ENCODE measurements around the gene FRMD1. TPM values are rescaled to one million over a fixed set of nuclear protein-coding genes. Genes with fewer than 3 reads are reported as not detected.

FRMD1 gene
- total and polyA plus RNA-seq, 10 of the 15 experiments (the other 5 are each of a cell fraction or from before 2014, with no cell fraction given), result not detected

DNA sequence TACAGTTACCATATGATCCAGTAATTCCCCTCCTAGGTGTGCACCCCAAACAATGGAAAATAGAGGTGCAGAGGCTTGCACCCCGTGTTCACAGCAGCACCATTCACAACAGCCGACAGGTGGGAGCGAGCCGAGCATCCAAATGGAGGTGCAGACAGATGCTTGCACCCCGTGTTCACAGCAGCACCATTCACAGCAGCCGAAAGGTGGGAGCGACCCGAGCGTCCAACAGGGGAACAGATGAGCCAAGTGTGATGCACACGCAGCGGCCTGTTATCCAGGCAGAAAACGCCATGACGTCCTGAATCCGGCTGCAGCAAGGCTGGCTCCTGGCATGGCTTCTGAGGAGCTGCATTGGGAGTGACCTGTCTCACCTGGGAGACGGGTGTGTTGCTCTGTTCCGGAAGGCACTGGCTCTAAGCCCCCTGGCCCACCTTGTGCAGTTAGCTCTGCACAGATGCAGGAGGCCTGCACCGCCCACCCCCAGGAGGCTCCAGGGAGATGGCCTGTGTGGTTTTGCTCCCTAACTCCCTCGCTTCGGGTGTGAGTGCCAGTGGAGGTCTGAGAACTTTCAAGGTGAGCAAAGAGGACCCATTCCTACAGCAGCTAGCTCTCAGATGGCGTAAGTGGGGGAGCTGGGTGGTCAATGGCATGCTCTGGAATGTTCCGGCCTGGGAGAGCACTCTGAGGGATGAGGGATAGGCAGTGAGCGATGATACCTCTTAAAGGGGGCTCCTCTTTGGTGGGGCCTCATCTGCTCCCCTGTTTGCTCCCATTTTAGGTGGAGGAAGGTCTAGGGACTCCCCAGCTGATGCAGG is 47.8 kb upstream of the FRMD1 start:
- Histone ChIP-seq H3K27ac (ENCODE audit: control insufficient read depth, insufficient read depth) (no peak overlapping the region), H3K4me1 (ENCODE audit: control insufficient read depth, insufficient read depth, low read length) (no peaks in the 10 kb centered on the region), H2AFZ (ENCODE audit: control insufficient read depth, low read depth, low read length) (no peak overlapping the region), H3K27me3 (replicated peaks in 1 of 2; ENCODE audit: control insufficient read depth in 2 of 2, insufficient read depth in 2 of 2, low read length in 1 of 2) (no peaks in the 10 kb centered on the region; a peak in 1 of 4 replicates), H3K9me3 (replicated peaks; ENCODE audit: control insufficient read depth, insufficient read depth, low read length) (no peaks in the 10 kb centered on the region), H4K20me1 (ENCODE audit: control insufficient read depth, insufficient read depth) (no peaks in the 10 kb centered on the region), H3K79me2 (ENCODE audit: control insufficient read depth, insufficient read depth, low read length) (no peaks in the 10 kb centered on the region), H3K4me3 (no peak overlapping the region), H3K9ac (ENCODE audit: control insufficient read depth, insufficient read depth, low read length) (no peak overlapping the region), H3K36me3 (ENCODE audit: control insufficient read depth in 2 of 2, insufficient read depth in 2 of 2, low read length in 1 of 2) (no peaks in the 10 kb centered on the region), H3K4me2 (ENCODE audit: control insufficient read depth, insufficient read depth) (no peak overlapping the region)
- SMC1A ChIA-PET (ENCODE audit: uncharacterized antibody, unreplicated experiment), result no interaction called here
- CTCF ChIA-PET, result no interaction called here
- WGBS (ENCODE audit: insufficient coverage, insufficient replicate concordance, low lambda C conversion rate, missing lambda C conversion rate), result 41% methylated on average over 22 of the region's 22 CpGs
- RAD21 ChIA-PET (ENCODE audit: unreplicated experiment), result no interaction called here
- BruUV-seq (replicated peaks), result no TSS peak
- DNase-seq (ENCODE audit: low read depth, low spot score) (no peak), FAIRE-seq (no peak), ATAC-seq (no peak)
- TF ChIP-seq FOXM1 (IDR thresholded peaks at IDR 0.05; ENCODE audit: low read depth, low read length) (no peak), ZNF274 (IDR thresholded peaks at IDR 0.05; ENCODE audit: insufficient read depth, insufficient read length) (no peak), MXI1 (IDR thresholded peaks at IDR 0.05; ENCODE audit: low read depth, low read length) (no peak), RB1 (IDR thresholded peaks at IDR 0.05; ENCODE audit: borderline replicate concordance) (no peak), ATF7 (IDR thresholded peaks at IDR 0.05; ENCODE audit: low read depth) (no peak), BHLHE40 (IDR thresholded peaks at IDR 0.05; ENCODE audit: borderline replicate concordance in 1 of 2, low read depth in 2 of 2, low read length in 1 of 2) (no peak)
- TF ChIP-seq, protein P1, sequence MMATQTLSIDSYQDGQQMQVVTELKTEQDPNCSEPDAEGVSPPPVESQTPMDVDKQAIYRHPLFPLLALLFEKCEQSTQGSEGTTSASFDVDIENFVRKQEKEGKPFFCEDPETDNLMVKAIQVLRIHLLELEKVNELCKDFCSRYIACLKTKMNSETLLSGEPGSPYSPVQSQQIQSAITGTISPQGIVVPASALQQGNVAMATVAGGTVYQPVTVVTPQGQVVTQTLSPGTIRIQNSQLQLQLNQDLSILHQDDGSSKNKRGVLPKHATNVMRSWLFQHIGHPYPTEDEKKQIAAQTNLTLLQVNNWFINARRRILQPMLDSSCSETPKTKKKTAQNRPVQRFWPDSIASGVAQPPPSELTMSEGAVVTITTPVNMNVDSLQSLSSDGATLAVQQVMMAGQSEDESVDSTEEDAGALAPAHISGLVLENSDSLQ (IDR thresholded peaks at IDR 0.05), result no peak
- in situ Hi-C loops (cut with MboI) (no loop called here), intact Hi-C loops (cut with micrococcal nuclease; ENCODE audit: unreplicated experiment) (no loop called here)
- POLR2A ChIA-PET, result no interaction called here
